Colonic mucosa (tissue), 4 donors: Measurements from ENCODE around the gene RNF10. TPM values are rescaled to one million over a fixed set of nuclear protein-coding genes. Genes with fewer than 3 reads are reported as not detected.

Source experiments
- DNase-seq: peaks from one replicate; pipeline ENCODE4 v3.0.0-alpha.2; 2020
- H3K27ac ChIP-seq: fragments of 200-600 bp; one replicate; pipeline ENCODE4 v1.8.0; 2021
- H3K27me3 ChIP-seq: fragments of 200-600 bp; one replicate; pipeline ENCODE4 v1.8.0; 2021
- H3K36me3 ChIP-seq: fragments of 200-600 bp; one replicate; pipeline ENCODE4 v1.8.0; 2021
- H3K4me1 ChIP-seq: fragments of 200-600 bp; one replicate; pipeline ENCODE4 v1.8.0; 2021; ENCODE audit warnings: mild to moderate bottlenecking
- H3K4me3 ChIP-seq: fragments of 200-600 bp; one replicate; pipeline ENCODE4 v1.8.0; 2021
- H3K9ac ChIP-seq, 2 donors: one replicate each; pipeline ENCODE4 v1.7.0; 2013; ENCODE audit warnings: control low read depth in 2 of 2, low read depth in 2 of 2, low read length in 2 of 2
- H3K9me3 ChIP-seq: fragments of 200-600 bp; one replicate; pipeline ENCODE4 v1.8.0; 2021
- intact Hi-C: fragments of 100-400 bp; cut with DNase I; formaldehyde crosslinking; loops from one replicate; pipeline ENCODE4 v1.14.1; 2022
- total RNA-seq, 2 donors: library from RNA; stranded (reverse); fragmentation: NEBNext Ultra II Directional in 1 of 2; extraction: Animal tissue kit (Norgen Biotek cat#: 25700) in 1 of 2; gene quantifications; one replicate each; pipeline ENCODE4 v1.2.1, GENCODE V29; 2021
- TF ChIP-seq, protein P1 (sequence below): fragments of 200-600 bp; IDR thresholded peaks from one replicate; pipeline ENCODE4 v1.8.0; 2022; ENCODE audit warnings: antibody characterized with exemption, mild to moderate bottlenecking
- donor health status: healthy.
- donor health status: DM: no; HTN: no; CAD: no.
- donor health status: DM: no; HTN: no; CAD: no.

The RNF10 gene
- total RNA-seq, 2 donors from 2014 or later, result 199 to 226 TPM

DNA sequence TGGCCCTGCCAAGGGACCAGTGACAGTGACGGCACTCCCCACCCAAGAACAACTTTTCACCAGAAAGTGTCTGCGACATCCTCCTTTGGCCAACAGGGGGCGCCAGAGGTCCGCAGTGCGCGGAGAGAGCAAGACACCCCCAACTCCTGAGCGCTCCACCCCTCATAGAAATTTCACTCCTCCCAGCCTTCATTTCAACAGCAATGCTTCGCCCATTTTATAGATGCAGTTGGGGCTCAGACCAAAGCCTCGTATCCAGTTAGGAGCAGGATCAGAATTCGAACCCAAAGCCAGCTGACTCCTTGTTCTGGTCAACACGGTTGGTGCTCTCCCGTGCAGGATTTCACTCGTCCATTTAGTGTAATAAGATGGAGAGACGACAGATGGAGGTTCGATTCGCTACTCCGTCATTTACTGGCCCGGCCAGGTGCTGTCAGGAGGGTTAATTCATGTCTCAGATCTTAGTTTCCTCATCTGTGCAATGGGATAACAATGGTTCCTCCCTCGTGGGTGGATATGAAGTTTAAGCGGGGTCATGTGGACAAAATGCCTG, 49.4 kb downstream of the RNF10 start:
- Histone ChIP-seq H3K27ac (no peak overlapping the region), H3K9ac (peak overlapping the region in 1 of 2 donors; percentile 13), H3K4me1 (peaks cover 11% of the 10 kb centered on the region), H3K4me3 (no peak overlapping the region), H3K36me3 (peaks cover 5% of the 10 kb centered on the region), H3K9me3 (no peaks in the 10 kb centered on the region), H3K27me3 (no peaks in the 10 kb centered on the region)
- DNase-seq, result peak; percentile 88
- intact Hi-C loops, result loop anchor here (5.0 kb wide), 1 partner anchor 134 kb away; no protein-coding TSS in a partner anchor
- TF ChIP-seq, protein P1, sequence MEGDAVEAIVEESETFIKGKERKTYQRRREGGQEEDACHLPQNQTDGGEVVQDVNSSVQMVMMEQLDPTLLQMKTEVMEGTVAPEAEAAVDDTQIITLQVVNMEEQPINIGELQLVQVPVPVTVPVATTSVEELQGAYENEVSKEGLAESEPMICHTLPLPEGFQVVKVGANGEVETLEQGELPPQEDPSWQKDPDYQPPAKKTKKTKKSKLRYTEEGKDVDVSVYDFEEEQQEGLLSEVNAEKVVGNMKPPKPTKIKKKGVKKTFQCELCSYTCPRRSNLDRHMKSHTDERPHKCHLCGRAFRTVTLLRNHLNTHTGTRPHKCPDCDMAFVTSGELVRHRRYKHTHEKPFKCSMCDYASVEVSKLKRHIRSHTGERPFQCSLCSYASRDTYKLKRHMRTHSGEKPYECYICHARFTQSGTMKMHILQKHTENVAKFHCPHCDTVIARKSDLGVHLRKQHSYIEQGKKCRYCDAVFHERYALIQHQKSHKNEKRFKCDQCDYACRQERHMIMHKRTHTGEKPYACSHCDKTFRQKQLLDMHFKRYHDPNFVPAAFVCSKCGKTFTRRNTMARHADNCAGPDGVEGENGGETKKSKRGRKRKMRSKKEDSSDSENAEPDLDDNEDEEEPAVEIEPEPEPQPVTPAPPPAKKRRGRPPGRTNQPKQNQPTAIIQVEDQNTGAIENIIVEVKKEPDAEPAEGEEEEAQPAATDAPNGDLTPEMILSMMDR, result peak; percentile 77

DNA sequence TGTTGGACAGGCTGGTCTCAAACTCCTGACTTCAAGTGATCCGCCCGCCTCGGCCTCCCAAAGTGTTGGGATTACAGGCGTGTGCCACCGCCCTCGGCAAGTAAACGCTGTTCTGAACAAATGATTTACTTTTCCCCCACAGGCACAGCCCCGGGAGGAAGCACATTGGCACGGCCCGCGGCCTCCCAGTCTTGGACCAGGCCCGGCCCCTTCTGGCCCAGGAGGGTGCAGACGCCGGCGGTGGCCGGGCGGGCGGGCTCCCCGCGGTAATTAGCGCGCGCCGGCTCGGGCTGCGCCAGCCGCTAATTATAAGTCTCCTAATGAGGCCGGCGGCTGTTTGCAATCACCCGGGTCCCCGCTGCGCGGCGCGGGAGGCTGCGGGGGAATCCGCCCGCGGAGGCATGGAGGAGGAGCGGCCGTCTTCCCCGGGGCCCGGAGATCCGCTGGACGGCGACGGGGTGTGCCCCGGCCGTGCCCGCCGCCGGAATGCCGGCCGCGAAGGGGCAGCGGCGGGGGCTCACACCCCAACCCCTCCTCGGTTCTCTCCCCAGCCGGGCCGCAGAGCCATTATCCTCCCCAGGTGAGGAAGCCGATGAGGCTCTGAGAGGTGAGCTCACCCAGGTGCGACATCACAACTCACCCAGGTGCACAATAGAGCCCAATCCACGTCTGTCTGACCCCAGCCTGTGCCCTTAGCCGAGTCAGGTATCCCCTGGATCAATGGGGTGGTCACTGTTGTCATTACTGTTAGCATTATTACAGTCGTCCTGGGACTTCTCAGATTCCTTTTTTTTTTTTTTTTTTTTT, 50.4 kb downstream of the RNF10 start:
- TF ChIP-seq, protein P1, result peak; percentile 18
- H3K4me1 ChIP-seq, result peaks cover 11% of the 10 kb centered on the region
- no peaks in the 10 kb centered on the region for H3K36me3 ChIP-seq
- peak; percentile 79 for DNase-seq
- peak overlapping the region; percentile 28 to 60 for H3K9ac ChIP-seq
- no peaks in the 10 kb centered on the region for H3K27me3 ChIP-seq
- peak overlapping the region; percentile 51 for H3K4me3 ChIP-seq
- H3K27ac ChIP-seq, result peak overlapping the region; percentile 46
- intact Hi-C loops, result loop anchor here (5.0 kb wide), 2 partner anchors 68 to 133 kb away; no protein-coding TSS in a partner anchor
- no peaks in the 10 kb centered on the region for H3K9me3 ChIP-seq

DNA sequence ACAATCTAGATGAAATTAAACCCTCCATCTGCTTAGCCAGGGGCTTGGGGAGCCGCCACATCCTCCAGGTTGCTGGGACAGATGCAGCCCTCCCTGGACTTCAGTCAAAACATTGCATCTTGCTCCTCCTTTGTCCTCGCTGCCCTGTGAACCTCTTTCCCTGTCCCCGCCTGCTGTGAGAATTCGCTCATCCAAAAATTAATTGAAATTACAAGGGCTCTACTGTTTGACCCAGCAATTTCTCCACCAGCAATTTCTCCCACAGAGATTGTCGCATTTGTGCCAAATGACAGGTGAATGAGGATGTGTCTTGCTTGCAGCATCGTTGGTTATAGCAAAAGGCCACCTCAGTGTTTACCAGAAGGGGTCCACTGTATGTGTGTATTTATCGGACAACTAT, 52.0 kb downstream of the RNF10 start:
- Histone ChIP-seq H3K9ac (no peak overlapping the region), H3K27ac (no peak overlapping the region), H3K9me3 (no peaks in the 10 kb centered on the region), H3K36me3 (no peaks in the 10 kb centered on the region), H3K4me3 (no peak overlapping the region), H3K4me1 (peaks cover 11% of the 10 kb centered on the region), H3K27me3 (no peaks in the 10 kb centered on the region)
- TF ChIP-seq, protein P1, result no peak
- DNase-seq, result no peak
- intact Hi-C loops, result loop anchor here (5.0 kb wide), 1 partner anchor 66 kb away; no protein-coding TSS in a partner anchor

DNA sequence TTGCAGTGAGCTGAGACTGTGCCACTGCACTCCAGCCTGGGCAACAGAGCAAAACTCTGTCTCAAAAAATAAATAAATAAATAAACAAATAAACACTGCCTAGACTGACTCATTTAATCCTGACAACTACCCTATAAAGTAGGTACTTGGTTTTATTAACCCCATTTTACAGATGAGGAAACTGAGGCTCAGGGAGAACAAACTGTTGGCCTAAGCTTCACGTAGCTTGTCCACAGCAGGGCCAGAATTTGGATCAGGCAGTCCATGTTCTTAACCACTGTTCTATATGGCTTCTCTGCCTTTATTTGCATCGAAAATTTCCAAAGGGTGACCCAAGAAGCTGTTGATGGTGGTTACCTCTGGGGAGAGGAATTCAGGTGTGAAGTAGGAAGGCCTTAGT, 52.7 kb downstream of the RNF10 start:
- Histone ChIP-seq H3K4me1 (peaks cover 10% of the 10 kb centered on the region), H3K36me3 (no peaks in the 10 kb centered on the region), H3K27me3 (no peaks in the 10 kb centered on the region), H3K9me3 (no peaks in the 10 kb centered on the region), H3K9ac (no peak overlapping the region), H3K27ac (no peak overlapping the region), H3K4me3 (no peak overlapping the region)
- TF ChIP-seq, protein P1, result no peak
- no peak for DNase-seq
- intact Hi-C loops, result loop anchor here (5.0 kb wide), 1 partner anchor 65 kb away; no protein-coding TSS in a partner anchor

DNA sequence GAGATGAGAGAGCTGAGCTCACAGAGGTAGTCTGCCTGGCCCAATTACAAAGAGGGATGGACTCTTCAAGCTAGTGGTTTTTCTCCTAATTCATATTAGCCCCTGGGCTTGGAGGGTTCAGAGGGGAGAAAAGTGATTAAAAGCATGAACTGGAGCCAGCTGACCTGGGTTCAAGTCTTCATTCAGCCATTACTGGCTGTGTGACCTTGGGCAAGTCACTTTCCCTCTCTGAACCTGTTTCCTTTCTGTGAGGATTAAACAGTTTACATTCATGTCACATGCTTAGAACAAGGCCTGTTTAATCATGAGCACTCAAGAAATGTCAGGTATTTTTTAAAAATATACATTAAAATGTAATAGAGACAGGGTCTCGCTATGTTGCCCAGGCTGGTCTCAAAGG, 54.2 kb downstream of the RNF10 start:
- Histone ChIP-seq H3K4me1 (peaks cover 6% of the 10 kb centered on the region), H3K27ac (no peak overlapping the region), H3K36me3 (no peaks in the 10 kb centered on the region), H3K27me3 (no peaks in the 10 kb centered on the region), H3K4me3 (no peak overlapping the region), H3K9me3 (no peaks in the 10 kb centered on the region), H3K9ac (no peak overlapping the region)
- intact Hi-C loops, result loop anchor here (5.0 kb wide), 1 partner anchor 64 kb away; no protein-coding TSS in a partner anchor
- DNase-seq, result no peak
- TF ChIP-seq, protein P1, result no peak
